Left renal cortex interstitium (tissue), 4 donors: Measurements from ENCODE around the gene CFLAR. TPM values are rescaled to one million over a fixed set of nuclear protein-coding genes. Genes with fewer than 3 reads are reported as not detected.
"Not testable (repeated sequence)": the region's sequence is repeated elsewhere in the genome, so short reads cannot be mapped to it uniquely, and the experiment has no call there.

Source experiments
- DNase-seq, 4 donors: peaks; one replicate each; pipeline ENCODE4 v3.0.0-alpha.2; 2013; ENCODE audit warnings: low read depth in 4 of 4, low spot score in 2 of 4, missing footprints in 1 of 4
- polyA plus RNA-seq, 4 donors: library from polyadenylated mRNA; unstranded; fragments of 120-200 nt; gene quantifications; one replicate each; pipeline ENCODE4 v1.2.1, GENCODE V29; 2013; ENCODE audit not compliant: insufficient read length in 4 of 4

The CFLAR gene
- 10 to 100 TPM; 46.2 to 92.5 (median 65.9) TPM for polyA plus RNA-seq

DNA sequence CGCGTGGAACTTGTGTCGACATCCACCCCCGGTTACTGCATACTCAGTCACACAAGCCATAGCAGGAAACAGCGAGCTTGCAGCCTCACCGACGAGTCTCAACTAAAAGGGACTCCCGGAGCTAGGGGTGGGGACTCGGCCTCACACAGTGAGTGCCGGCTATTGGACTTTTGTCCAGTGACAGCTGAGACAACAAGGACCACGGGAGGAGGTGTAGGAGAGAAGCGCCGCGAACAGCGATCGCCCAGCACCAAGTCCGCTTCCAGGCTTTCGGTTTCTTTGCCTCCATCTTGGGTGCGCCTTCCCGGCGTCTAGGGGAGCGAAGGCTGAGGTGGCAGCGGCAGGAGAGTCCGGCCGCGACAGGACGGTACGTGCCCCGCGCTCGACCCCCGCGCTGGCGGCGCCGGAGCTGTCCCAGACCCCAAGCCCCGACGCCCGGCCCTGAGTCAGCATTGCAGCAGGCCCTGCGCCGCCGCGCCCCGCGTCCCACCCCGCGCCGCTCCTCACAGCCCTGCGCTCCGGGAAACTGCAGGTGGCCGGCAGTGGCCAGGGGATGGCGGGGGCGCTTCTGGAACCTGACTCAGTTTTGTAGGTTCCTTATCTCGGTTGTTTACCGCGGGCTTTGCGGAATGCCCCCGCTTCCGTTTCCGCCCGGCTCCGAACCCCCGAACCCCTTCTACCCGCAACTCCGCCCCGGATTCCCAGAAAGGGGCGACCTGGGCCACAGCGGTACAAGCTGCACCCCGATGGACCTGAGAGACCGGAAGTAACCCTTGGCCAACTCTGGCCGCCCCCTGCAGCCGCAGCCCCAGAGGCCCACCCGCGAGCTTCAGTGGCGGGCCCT, at the start of gene CFLAR:
Gene CFLAR, plus strand, starts transcription at position 50 of the 844 bp plus-strand sequence. CDS start 13,702 bp downstream, outside the sequence.
- peak; percentile 57 to 81 (median 70) for DNase-seq

DNA sequence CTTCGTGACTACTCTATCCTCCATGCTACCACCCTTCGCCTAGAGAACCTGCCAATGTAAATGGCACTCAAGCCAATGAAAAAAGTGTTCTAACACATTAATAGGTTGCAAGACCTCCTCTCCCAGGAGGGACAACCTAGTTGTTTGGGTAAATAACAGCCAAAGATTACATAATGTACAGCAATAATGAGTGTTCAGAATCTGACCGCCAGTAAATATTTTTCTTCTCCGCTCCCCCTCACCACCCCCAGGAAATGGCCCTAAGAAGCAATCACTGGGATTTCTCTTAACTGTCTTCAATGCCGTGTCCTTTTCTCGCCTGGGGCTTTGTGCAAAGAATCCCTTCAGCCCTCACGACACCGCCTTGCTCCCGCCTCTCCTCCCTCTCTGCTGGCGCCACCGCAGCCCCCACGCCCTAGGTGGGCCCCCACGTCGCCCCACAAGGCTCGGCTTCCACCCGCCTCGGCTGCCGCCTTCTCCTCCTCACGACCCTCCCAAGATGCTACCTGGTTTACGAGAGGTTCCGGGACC, 45.0 kb upstream of the CFLAR start:
- DNase-seq, result no peak

DNA sequence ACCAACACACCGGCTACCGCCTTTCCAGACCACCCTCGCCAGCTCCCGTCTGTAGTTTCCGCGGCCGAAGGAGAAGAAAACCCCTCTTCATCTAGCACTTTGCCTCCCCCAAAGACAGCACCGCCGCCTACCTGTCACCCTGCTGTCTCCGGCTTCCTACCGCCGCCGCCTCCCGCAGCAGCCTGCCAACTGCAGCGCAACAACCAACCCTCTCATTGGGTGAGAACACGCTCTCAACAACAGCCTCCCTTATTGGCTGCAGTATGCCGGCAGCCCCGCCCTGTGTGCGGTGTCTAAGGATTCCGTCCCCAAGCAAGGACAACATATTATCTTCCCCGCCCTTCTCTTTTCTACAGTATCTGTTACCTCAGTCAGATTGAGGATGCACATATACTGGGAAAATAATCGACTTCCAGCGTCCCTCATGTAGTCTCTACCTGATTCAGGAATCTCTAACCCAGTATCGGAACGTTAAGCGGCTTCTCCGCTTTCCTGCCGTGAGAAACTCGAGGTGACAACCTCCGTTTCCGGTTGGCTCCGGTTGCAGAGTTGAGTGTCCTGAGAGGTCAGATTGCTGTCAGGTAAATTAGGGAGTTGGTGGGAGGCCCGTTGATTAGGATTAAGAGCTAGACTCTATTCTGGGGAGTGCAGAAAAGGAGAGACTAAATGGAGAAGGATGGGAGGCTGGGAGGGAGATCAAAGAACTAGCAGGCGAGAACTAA, 44.3 kb upstream of the CFLAR start, which contains the start of the genes HYCC2 and NDUFB3:
Gene HYCC2, minus strand, starts transcription at position 193 of the 722 bp plus-strand sequence. CDS start 47,662 bp downstream, outside the sequence.
Gene NDUFB3, plus strand, starts transcription at position 523 of the 722 bp plus-strand sequence. CDS start 6,882 bp downstream, outside the sequence.
- DNase-seq, result peak; percentile 90 to 99 (median 94)

DNA sequence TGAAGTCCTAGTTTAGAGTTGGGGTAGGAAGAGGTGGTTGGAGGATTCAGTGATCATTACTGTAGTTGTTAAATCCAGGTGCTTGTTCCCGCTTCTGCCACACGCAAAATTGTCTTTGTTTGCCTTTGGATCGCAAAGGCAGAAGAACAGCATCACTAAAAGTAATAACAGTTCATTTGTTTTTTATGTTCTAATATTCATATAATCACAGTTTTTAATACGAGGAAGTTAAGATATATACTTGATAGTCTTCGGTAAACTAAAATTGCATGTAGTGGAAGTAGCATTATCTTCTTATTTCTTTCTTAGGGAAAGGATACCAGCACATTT, 43.8 kb upstream of the CFLAR start:
- DNase-seq, result no peak

DNA sequence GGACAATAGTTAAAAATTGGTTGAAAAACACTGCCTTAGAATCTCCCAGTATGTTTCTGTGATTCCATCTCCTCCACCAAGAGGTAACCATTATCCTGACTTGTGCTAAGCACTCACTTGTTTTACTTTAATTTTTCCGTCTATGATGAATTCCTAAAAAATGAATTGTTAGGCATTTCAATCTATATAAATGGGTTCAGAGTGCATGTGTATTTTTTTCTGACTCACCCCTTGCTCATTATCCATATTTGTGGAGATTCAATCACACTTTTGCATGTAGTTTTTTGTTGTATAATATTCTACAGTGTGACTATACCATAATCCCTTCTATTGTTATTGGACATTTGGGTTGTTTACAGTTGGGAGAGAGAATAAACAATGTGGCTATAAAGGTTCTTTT, 42.9 kb upstream of the CFLAR start:
- no peak for DNase-seq

DNA sequence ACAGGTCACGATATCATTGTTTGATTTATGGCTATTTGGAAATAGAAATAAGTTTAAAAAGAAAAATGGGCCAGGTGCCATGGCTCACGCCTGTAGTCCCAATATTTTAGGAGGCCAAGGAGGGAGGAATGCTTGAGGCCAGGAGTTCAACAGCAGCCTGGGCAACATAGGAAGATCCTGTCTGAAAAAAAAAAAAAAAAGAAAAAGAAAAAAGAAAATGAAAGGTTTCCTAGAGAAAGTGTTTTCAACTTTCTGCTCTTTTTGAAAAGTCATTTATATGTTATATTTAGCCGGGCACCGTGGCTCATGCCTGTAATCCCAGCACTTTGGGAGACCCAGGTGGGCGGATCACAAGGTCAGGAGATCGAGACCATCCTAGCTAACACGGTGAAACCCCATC, 41.0 kb upstream of the CFLAR start:
- no peak for DNase-seq

DNA sequence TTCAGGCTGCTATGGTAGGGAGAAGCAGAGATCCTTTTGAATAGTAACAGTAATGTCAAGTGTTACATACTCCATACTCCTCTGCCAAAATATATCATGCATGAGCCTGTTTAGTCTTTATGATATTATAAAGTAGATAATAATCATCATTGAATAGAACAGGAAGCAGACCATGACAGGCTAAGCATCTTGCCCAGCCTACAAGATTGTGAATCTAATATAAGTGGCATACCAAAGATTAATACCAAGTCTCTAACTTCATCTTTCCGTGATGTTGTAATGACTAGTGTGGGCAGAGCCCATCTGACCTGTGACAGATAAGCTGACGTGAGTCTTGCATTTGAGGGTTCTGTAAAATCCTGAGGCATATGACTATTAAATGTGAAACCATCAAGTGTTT, 31.1 kb upstream of the CFLAR start:
- DNase-seq, result no peak

DNA sequence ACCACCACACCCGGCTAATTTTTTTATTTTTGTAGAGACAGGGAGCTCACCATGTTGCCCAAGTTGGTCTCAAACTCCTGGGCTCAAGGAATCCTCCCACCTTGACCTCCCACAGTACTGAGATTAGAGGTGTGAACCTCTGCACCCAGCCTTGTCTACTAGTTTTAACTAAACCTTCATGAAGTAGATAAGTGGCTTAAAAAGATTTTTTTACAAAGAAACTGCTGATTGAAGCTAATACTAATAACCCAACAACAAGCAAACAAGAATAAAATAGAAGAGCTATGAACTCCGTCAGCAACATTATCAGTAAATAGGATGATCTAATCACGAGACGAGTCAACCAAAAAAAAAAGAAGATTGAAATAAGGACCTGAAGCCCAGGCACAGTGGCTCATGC, 25.4 kb upstream of the CFLAR start:
- no peak for DNase-seq

DNA sequence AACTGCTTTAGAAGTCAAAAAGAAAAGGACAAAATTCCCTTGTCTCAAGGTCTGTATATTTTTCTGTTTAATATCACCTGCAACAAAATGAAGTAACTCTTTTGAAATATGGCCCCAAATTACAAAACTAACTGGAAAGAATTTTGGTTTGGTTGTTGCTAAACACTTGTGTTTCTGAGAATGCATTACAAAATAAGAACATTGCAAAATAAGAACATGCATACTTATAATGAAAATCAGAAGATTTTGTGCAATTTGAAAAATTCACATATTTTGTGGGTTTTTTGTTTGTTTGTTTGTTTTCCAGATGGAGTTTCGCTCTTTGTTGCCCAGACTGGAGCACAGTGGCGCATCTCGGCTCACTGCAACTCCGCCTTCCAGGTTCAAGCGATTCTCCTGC, 22.4 kb upstream of the CFLAR start:
- DNase-seq, result no peak

DNA sequence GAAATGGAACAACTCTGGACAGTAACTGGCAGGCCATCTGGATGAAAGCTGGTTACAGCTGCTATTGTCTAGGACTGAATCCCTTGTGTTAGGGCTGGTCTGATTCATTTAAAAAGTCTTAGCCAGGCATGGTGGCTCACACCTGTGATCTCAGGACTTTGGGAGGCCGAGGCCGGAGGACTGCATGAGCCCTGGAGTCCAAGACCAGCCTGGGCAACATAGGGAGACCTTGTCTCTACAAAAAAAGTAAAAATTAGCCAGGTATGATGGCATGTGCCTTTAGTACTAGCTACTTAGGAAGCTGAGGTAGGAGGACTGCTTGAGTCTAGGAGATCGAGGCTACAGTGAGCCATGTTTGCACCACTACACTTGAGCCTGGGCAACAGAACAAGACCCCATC, 15.5 kb upstream of the CFLAR start:
- DNase-seq, result no peak

DNA sequence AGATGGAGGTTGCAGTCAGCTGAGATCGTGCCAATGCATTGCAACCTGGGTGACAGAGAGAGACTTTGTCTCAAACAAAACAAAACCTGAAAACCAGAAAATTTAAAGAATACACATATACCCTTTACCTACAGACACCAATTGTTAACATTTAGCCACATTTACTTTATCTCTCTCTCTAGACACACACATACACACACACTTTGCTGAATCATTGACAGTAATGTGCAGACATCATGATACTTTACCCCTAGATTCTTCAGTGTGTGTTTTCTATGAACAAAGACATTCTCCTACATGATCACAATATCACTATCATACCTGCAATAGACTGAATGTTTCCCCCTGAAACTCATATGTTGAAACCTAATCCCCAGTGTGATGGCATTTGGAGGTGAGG, 10.2 kb upstream of the CFLAR start:
- no peak for DNase-seq

DNA sequence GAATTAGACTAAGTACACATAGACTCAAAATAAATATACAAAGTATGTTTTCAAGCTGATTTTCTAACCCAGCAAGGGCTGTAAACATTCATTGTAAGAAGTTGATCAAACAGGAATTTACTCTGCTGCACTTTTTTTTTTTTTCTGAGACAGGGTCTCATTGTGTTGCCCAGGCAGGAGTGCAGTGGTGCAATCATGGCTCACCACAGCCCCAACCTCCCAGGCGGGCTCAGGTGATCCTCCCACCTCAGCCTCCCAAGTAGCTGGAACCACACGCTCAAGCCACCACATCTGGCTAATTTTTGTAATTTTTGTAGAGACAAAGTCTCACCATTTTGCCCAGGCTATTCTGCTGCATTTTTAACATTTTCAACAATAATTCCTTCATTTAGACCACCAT, 8.3 kb upstream of the CFLAR start:
- DNase-seq, result no peak

DNA sequence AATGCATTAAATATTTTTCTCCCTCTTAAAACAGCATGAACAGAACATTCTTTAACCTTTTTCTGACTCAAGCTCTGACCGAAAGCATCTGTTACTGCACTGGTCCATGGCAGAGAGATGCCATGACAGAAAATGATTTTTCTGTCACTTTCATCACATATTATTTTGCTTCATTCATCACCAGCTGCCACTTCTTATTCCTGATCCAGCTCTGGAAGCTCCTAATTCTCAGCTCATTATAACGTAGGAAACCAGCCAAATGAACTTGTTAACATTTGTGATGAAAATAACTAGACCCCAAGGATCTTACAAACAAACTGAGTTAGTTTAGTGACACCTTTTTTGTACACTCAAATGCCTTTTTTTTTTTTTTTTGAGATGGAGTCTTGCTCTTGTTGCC, 7.6 kb upstream of the CFLAR start:
- no peak for DNase-seq

DNA sequence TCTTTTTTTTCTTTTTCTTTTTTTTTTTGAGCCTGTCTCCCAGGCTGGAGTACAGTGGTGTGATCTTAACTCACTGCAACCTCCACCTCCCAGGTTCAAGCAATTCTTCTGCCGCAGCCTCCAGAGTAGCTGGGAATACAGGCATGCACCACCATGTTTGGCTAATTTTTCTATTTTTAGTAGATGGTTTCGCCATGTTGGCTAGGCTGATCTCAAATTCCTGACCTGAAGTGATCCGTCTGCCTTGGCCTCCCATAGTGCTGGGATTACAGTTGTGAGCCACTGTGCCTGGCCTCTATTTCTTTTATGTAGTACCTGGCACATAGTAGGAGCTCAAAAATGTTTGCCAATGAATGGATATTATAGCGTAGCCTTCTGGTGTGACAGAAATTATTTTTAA, 6.8 kb upstream of the CFLAR start:
- DNase-seq, result no peak

DNA sequence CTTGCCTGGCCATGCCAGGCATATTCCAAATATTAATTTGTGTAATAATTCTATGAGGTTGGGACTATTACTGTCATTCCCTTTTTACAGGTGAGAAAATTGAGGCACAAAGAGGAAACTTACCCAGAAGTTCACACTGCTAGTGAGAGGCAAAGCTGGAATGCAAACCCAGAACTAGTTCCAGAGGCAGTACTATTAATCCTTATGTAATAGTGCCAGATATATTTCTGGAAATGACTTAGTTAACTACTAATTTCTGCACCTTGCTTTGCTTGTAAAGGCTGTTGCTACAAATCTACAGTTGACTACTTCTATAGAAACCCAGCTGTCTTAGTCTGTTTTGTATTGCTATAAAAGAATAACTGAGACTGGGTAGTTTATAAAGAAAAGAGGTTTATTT, 5.3 kb upstream of the CFLAR start:
- no peak for DNase-seq

DNA sequence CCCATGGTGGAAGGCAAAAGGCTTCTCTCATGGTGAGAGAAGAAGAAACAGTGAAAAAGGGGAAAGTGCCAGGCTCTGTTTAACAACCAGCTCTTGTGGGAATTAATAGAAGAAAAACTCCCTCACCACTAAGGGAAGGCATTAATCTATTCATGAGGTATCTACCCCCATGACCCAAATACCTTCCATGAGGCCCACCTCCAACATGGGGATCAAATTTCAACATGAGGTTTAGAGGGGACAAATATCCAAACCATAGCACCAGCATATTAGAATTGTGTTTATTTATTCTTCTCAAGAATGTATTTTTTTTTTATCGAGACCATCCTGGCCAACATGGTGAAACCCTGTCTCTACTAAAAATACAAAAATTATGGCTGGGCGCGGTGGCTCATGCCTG, 4.9 kb upstream of the CFLAR start:
- no peak for DNase-seq

DNA sequence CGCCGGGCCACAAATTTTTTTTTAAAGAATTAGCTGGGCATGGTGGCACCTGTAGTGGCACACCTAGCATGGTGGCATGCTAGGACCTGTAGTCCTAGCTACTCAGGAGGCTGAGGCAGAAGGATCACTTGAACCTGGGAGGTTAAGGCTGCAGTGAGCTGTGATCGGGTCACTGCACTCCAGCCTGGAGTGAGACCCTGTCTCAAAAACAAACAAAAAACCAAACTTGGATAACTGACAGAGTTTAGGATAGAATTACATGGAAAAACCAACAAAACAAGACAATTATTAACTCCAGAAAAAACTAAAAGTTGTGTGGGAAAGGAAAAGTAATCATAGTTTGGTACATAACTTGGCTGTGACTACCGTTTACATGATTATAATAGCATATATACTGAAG, 1.6 kb upstream of the CFLAR start:
- DNase-seq, result no peak

DNA sequence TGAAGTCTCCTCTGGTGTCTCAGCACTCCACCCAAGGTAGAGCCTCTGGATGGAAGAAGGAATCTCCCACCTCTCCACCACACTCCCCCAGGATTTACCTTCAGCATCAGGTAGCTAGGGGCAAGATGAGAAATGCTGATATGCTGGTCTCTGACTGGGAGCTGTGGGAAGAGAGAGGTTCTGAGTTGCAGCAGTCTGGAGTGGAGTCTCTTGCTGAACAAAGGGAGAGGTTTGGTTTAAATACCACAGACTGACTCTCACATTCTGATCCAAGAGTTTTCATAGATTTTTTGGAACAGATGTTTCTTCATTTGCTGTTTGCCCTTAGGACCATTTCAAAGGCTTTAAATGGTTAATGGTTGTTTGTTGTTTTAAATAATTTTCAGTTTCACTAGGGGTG, 1.1 kb upstream of the CFLAR start:
- no peak for DNase-seq

DNA sequence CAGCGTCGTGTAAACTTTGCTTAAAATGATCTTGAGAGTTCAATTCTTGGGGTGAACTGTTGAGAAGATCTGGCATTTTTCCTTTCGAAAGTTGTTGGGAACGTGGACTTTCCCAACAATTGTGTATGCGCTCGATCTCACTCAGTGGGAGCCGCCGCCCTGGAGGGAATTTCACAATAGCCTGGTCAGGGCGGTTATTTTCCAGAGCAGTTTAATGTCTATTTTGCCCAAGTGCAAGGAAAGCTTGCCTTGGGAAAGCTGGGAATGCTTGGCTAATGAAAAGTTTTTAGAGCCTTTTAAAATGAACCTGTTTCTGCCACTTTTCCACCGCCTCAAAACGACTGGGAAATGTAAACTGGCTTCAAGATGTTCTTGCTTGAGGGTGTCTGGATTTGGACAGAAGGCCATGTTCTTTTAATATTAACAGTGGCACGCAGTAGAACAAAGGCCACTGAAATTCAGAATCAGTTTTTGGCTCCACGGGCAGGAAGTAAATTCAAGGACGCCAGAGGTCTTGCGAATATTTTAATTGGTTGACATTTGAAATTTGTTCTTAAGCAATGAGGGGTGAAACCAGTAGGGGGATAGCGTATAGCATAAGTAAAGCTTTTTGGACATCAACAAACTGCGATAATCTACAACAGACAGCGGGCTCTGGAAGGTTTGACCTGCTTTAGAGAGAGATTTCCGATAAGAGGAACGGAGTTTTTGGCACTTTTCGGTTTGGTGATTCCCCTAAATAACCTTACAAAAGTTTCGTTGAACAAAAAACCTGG, 1.2 kb downstream of the CFLAR start:
- DNase-seq, result peak in 2 of 4 donors; percentile 51 to 82

DNA sequence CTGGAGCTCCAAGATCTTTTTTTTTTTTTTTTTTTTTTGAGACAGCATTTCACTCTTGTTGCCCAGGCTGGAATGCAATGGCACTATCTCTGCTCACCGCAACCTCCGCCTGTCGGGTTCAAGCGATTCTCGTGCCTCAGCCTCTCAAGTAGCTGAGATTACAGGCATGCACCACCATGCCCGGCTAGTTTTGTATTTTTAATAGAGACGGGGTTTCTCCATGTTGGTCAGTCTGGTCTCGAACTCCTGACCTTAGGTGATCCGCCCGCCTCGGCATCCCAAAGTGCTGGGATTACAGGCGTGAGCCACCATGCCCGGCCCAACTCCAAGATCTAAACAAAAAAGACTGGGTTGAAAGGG, 1.8 kb downstream of the CFLAR start:
- not testable (repeated sequence) for DNase-seq
